ENCODE data around the gene COL23A1. TPM values are rescaled to one million over a fixed set of nuclear protein-coding genes. Genes with fewer than 3 reads are reported as not detected.

COL23A1 gene
- polyA plus RNA-seq, 3 donors: 0.11 to 0.21 TPM; not detected in 1

DNA sequence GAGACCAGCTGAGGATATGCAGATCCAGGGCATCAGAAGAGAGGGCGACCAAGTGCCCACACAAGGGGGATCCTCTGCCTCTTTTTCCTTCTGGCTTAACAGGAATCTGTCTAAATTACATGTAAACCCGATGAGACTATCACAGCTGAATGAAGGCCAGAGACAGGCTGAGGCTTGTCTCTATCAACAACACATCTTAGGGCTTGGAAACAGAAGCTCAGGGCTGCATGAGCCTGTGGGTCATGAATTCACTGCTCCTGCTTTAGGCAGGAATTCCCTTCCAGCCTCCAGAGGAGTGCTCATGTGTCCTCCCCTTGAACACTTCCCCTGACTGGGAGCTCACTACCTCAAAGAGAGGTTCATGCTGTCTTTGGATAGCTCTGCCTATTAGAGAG, 251.4 kb downstream of the COL23A1 start:
- H4K20me1 ChIP-seq (ENCODE audit: insufficient read depth, low read length): no peaks in the 10 kb centered on the region
- Mint-ChIP-seq H3K36me3 (no peaks in the 10 kb centered on the region), H3K27ac (peak overlapping the region in 1 of 7 donors; percentile 64), H3K4me3 (no peak overlapping the region), H3K27me3 (ENCODE audit: low read depth in 3 of 3) (peaks cover 2 to 4% (median 3%) of the 10 kb centered on the region in 3 donors), H3K9me3 (peaks cover 0 to 1% (median 0%) of the 10 kb centered on the region in 7 donors), H3K4me1 (peaks cover 27% of the 10 kb centered on the region)
- no peaks in the 10 kb centered on the region for H3K79me2 ChIP-seq (ENCODE audit: insufficient read depth, low read length)
- H3K4me3 ChIP-seq (replicated peaks in 1 of 3; ENCODE audit: low read depth in 2 of 3, low read length in 3 of 3): no peak overlapping the region
- no peaks in the 10 kb centered on the region for H3K36me3 ChIP-seq (replicated peaks in 1 of 2; ENCODE audit: control insufficient read depth in 1 of 2, insufficient read depth in 2 of 2, low read length in 2 of 2)
- 87% methylated on average over 1 of the region's 2 CpGs for WGBS (ENCODE audit: insufficient coverage)
- TF ChIP-seq, protein P1, sequence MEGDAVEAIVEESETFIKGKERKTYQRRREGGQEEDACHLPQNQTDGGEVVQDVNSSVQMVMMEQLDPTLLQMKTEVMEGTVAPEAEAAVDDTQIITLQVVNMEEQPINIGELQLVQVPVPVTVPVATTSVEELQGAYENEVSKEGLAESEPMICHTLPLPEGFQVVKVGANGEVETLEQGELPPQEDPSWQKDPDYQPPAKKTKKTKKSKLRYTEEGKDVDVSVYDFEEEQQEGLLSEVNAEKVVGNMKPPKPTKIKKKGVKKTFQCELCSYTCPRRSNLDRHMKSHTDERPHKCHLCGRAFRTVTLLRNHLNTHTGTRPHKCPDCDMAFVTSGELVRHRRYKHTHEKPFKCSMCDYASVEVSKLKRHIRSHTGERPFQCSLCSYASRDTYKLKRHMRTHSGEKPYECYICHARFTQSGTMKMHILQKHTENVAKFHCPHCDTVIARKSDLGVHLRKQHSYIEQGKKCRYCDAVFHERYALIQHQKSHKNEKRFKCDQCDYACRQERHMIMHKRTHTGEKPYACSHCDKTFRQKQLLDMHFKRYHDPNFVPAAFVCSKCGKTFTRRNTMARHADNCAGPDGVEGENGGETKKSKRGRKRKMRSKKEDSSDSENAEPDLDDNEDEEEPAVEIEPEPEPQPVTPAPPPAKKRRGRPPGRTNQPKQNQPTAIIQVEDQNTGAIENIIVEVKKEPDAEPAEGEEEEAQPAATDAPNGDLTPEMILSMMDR (IDR thresholded peaks at IDR 0.05): no peak
- no peak overlapping the region for H3K4me2 ChIP-seq (replicated peaks; ENCODE audit: extremely low read depth, low read length, poor library complexity, severe bottlenecking)
- H3K9ac ChIP-seq (ENCODE audit: insufficient read depth, low read length, poor library complexity, severe bottlenecking): no peak overlapping the region
- H3K4me1 ChIP-seq (ENCODE audit: control insufficient read depth in 1 of 2, insufficient read depth in 2 of 2, low read length in 2 of 2): peaks cover 25 to 31% of the 10 kb centered on the region in 2 donors
- intact Hi-C loops (cut with micrococcal nuclease): no loop called here
- H2AFZ ChIP-seq (ENCODE audit: insufficient read depth, low read depth, low read length, poor library complexity, severe bottlenecking): no peak overlapping the region
- H3K27me3 ChIP-seq (ENCODE audit: control insufficient read depth in 2 of 2, insufficient read depth in 2 of 2, low read length in 2 of 2): no peaks in the 10 kb centered on the region
- no peak for DNase-seq
- H3K9me3 ChIP-seq (replicated peaks in 1 of 2; ENCODE audit: control insufficient read depth in 1 of 2, insufficient read depth in 1 of 2, low read length in 2 of 2): no peaks in the 10 kb centered on the region
- no peak overlapping the region for H3K27ac ChIP-seq (ENCODE audit: low read depth in 1 of 2, low read length in 2 of 2)

DNA sequence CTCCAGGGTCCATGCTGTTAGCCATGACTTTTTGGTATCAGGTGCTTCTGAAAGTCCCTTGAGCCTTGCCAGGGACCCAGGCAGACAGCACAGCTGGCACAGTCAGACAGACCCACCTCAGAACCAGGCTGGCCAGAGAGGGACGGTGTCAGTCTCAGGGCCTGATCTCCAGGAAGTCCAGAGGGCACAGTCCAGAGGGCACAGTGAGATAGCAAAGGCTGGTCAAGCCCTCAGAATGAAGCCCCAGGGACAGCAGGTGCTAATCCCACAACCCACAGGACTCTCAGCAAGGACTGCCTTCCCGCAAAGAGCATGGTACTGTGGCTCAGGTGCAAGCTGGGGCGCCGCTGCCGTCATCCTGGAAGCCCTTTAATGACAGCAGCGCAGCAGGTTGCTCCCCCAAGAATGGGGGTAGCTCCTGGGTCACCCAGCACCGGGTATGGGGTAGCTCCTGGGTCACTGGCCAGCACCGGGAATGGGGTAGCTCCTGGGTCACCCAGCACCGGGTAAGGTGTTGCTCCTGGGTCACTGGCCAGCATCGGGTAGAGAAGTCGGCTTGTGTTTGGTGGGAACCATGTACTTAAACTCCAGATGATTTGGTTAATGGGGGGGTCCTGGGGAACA, 252.0 kb downstream of the COL23A1 start:
- H3K27ac Mint-ChIP-seq: peak overlapping the region in 1 of 7 donors; percentile 64

More for the DNA sequence above, 252.0 kb downstream of the COL23A1 start:
- Mint-ChIP-seq H3K4me3 (no peak overlapping the region), H3K4me1 (peaks cover 27% of the 10 kb centered on the region), H3K36me3 (no peaks in the 10 kb centered on the region), H3K27me3 (ENCODE audit: low read depth in 3 of 3) (peaks cover 2 to 5% (median 3%) of the 10 kb centered on the region in 3 donors), H3K9me3 (peaks cover 0 to 1% (median 0%) of the 10 kb centered on the region in 7 donors)
- H3K9me3 ChIP-seq (replicated peaks in 1 of 2; ENCODE audit: control insufficient read depth in 1 of 2, insufficient read depth in 1 of 2, low read length in 2 of 2): no peaks in the 10 kb centered on the region
- no peak overlapping the region for H3K4me2 ChIP-seq (replicated peaks; ENCODE audit: extremely low read depth, low read length, poor library complexity, severe bottlenecking)
- peaks cover 25 to 31% of the 10 kb centered on the region in 2 donors for H3K4me1 ChIP-seq (ENCODE audit: control insufficient read depth in 1 of 2, insufficient read depth in 2 of 2, low read length in 2 of 2)
- H2AFZ ChIP-seq (ENCODE audit: insufficient read depth, low read depth, low read length, poor library complexity, severe bottlenecking): no peak overlapping the region
- H3K9ac ChIP-seq (ENCODE audit: insufficient read depth, low read length, poor library complexity, severe bottlenecking): no peak overlapping the region
- no peaks in the 10 kb centered on the region for H3K79me2 ChIP-seq (ENCODE audit: insufficient read depth, low read length)
- no peaks in the 10 kb centered on the region for H3K27me3 ChIP-seq (ENCODE audit: control insufficient read depth in 2 of 2, insufficient read depth in 2 of 2, low read length in 2 of 2)
- no peaks in the 10 kb centered on the region for H3K36me3 ChIP-seq (replicated peaks in 1 of 2; ENCODE audit: control insufficient read depth in 1 of 2, insufficient read depth in 2 of 2, low read length in 2 of 2)
- TF ChIP-seq, protein P1 (IDR thresholded peaks at IDR 0.05): no peak
- H4K20me1 ChIP-seq (ENCODE audit: insufficient read depth, low read length): no peaks in the 10 kb centered on the region
- no peak overlapping the region for H3K27ac ChIP-seq (ENCODE audit: low read depth in 1 of 2, low read length in 2 of 2)
- intact Hi-C loops (cut with micrococcal nuclease): no loop called here
- no peak overlapping the region for H3K4me3 ChIP-seq (replicated peaks in 1 of 3; ENCODE audit: low read depth in 2 of 3, low read length in 3 of 3)
- 92% methylated on average over 11 of the region's 11 CpGs for WGBS (ENCODE audit: insufficient coverage)
- DNase-seq: no peak
